Suprapubic skin (tissue), 3 donors: ENCODE measurements around the gene ZNFX1.

Source experiments
- POLR2AphosphoS5 ChIP-seq, 3 donors: sonication (generic); formaldehyde crosslinking; IDR thresholded peaks; one replicate each; pipeline ENCODE4 v1.6.1; 2017; ENCODE audit warnings: antibody characterized with exemption in 3 of 3
- TF ChIP-seq, protein P1 (sequence below), 2 donors: fragments of 200-600 bp in 1 of 2; fragments of 450-650 bp in 1 of 2; sonication (generic) in 1 of 2; IDR thresholded peaks; one replicate each; pipeline ENCODE4 v1.5.1; 2016 to 2019; ENCODE audit warnings: antibody characterized with exemption in 2 of 2, mild to moderate bottlenecking in 1 of 2, moderate library complexity in 1 of 2

DNA sequence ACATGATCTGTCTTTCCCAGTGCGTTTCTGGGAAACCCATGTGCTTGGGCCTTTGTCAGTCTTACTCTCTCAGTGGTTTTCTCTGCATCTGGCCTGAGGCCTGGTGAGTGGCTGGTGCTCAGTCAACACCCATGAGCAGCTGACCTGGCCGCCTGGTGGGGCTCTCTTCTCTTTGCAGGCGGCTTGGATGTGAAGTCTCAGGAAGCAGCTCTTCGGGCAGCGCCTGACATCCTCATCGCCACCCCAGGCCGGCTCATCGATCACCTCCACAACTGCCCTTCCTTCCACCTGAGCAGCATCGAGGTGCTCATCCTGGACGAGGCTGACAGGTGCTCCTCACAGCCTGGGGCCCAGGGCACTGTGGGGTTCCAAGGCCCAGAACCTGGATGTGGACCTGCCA is 47.8 kb downstream of the ZNFX1 start:
- TF ChIP-seq, protein P1, sequence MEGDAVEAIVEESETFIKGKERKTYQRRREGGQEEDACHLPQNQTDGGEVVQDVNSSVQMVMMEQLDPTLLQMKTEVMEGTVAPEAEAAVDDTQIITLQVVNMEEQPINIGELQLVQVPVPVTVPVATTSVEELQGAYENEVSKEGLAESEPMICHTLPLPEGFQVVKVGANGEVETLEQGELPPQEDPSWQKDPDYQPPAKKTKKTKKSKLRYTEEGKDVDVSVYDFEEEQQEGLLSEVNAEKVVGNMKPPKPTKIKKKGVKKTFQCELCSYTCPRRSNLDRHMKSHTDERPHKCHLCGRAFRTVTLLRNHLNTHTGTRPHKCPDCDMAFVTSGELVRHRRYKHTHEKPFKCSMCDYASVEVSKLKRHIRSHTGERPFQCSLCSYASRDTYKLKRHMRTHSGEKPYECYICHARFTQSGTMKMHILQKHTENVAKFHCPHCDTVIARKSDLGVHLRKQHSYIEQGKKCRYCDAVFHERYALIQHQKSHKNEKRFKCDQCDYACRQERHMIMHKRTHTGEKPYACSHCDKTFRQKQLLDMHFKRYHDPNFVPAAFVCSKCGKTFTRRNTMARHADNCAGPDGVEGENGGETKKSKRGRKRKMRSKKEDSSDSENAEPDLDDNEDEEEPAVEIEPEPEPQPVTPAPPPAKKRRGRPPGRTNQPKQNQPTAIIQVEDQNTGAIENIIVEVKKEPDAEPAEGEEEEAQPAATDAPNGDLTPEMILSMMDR (IDR thresholded peaks at IDR 0.05), result no peak
- no peak for TF ChIP-seq POLR2AphosphoS5 (IDR thresholded peaks at IDR 0.05)
